Bronchial epithelial cell (primary cell): Measurements from ENCODE around the gene PDIA5. TPM values are rescaled to one million over a fixed set of nuclear protein-coding genes. Genes with fewer than 3 reads are reported as not detected.

Experiments
- DNase-seq: peaks from one replicate; pipeline ENCODE4 v3.0.0-alpha.2; 2010; ENCODE audit warnings: low read depth
- FAIRE-seq: peaks from 2 replicates; lab custom pipeline; 2011; peaks lifted over from hg19 to GRCh38; lab: Jason Lieb, UNC
- H3K27me3 ChIP-seq: 2 replicates; pipeline ENCODE4 v1.5.1; 2011; ENCODE audit warnings: low read length; ENCODE audit not compliant: control insufficient read depth, insufficient read depth
- H3K36me3 ChIP-seq: 2 replicates; pipeline ENCODE4 v1.5.1; 2011; ENCODE audit warnings: low read length; ENCODE audit not compliant: control insufficient read depth, insufficient read depth
- H3K4me3 ChIP-seq: 2 replicates; pipeline ENCODE4 v1.5.1; 2011; ENCODE audit warnings: mild to moderate bottlenecking, low read depth, low read length, control low read depth
- CTCF ChIP-seq: IDR thresholded peaks from 2 replicates; pipeline ENCODE4 v1.5.1; 2011; ENCODE audit warnings: mild to moderate bottlenecking, moderate library complexity, low read length, control low read depth, inconsistent platforms; ENCODE audit not compliant: insufficient read depth, severe bottlenecking
- total RNA-seq: library from RNA; depleted of rRNA; stranded (reverse); fragments of >200 nt; gene quantifications from 2 replicates; pipeline ENCODE4 v1.2.1, GENCODE V29; 2014

The PDIA5 gene
- total RNA-seq, 1 donor from 2014 or later, result 29.2 TPM

GRCh38 chr3:123080864-123081562 lies 14.2 kb downstream of the PDIA5 start:
- FAIRE-seq, result no peak
- no peaks in the 10 kb centered on the region for H3K36me3 ChIP-seq
- no peak overlapping the region for H3K4me3 ChIP-seq
- no peak for TF ChIP-seq CTCF
- H3K27me3 ChIP-seq, result no peaks in the 10 kb centered on the region
- DNase-seq, result no peak

GRCh38 chr3:123081718-123082369 lies 15.0 kb downstream of the PDIA5 start:
- FAIRE-seq (no peak), DNase-seq (no peak)
- no peaks in the 10 kb centered on the region for H3K36me3 ChIP-seq
- TF ChIP-seq CTCF, result no peak
- no peaks in the 10 kb centered on the region for H3K27me3 ChIP-seq
- H3K4me3 ChIP-seq, result no peak overlapping the region

GRCh38 chr3:123082370-123083065 lies 15.7 kb downstream of the PDIA5 start:
- TF ChIP-seq CTCF, result no peak
- no peaks in the 10 kb centered on the region for H3K36me3 ChIP-seq
- FAIRE-seq (no peak), DNase-seq (no peak)
- H3K27me3 ChIP-seq, result no peaks in the 10 kb centered on the region
- no peak overlapping the region for H3K4me3 ChIP-seq

- DNase-seq (no peak), FAIRE-seq (no peak)
- Histone ChIP-seq H3K27me3 (no peaks in the 10 kb centered on the region), H3K4me3 (no peak overlapping the region), H3K36me3 (no peaks in the 10 kb centered on the region)
- TF ChIP-seq CTCF, result no peak
Measured at GRCh38 chr3:123083383-123084124, 16.7 kb downstream of the PDIA5 start.

- DNase-seq, result no peak
- FAIRE-seq, result no peak
Measured at GRCh38 chr3:123084192-123084591, 17.4 kb downstream of the PDIA5 start.

More at GRCh38 chr3:123084192-123084591, 17.4 kb downstream of the PDIA5 start:
- no peak for TF ChIP-seq CTCF
- H3K27me3 ChIP-seq, result no peaks in the 10 kb centered on the region
- H3K4me3 ChIP-seq, result no peak overlapping the region
- no peaks in the 10 kb centered on the region for H3K36me3 ChIP-seq
